GM21526 (cell line): Measurements from ENCODE around the gene C6orf62.
"Not testable (repeated sequence)": the region's sequence is repeated elsewhere in the genome, so short reads cannot be mapped to it uniquely, and the experiment has no call there.

ENCODE experiments used
- ATAC-seq: cut with Tn5 transposase; IDR thresholded peaks from one replicate; pipeline ENCODE4 v1.9.1; 2021; ENCODE audit warnings: moderate library complexity; ENCODE audit not compliant: unreplicated experiment, low FRiP score

The C6orf62 gene

GRCh38 chr6:24719125-24719971 is at the start of gene C6orf62:
Gene C6orf62, minus strand, starts transcription at chr6:24719154. Its CDS starts 486 bp downstream, at chr6:24718668.
- ATAC-seq = no peak

DNA sequence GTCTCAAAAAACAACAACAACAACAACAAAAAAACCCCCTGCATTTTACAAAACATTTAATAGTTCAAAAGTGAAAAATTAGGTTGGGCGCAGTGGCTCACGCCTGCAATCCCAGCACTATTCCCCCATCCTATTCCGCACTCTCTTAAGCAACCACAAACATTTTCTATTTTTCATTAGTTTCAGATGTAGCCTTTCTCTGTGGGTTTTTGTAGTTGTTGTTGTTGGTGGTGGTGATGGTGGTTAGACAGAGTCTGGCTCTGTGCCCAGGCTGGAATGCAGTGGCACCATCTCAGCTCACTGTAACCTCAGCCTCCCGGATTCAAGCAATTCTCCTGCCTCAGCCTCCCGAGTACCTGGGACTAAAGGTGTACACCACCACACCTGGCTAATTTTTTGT is 49.4 kb upstream of the C6orf62 start:
- ATAC-seq = no peak

- ATAC-seq = no peak
Measured at GRCh38 chr6:24766680-24767462, 47.9 kb upstream of the C6orf62 start.

DNA sequence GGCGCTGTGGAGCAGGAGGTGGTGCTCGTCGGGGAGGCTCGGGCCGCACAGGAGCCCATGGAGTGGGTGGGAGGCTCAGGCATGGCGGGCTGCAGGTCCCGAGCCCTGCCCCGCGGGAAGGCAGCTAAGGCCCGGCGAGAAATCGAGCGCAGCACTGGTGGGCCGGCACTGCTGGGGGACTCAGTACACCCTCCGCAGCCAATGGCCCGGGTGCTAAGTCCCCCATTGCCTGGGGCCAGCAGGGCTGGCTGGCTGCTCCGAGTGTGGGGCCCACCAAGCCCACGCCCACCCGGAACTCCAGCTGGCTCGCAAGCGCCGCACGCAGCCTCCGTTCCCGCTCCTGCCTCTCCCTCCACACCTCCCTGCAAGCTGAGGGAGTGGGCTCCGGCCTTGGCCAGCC is 47.0 kb upstream of the C6orf62 start:
- ATAC-seq = not testable (repeated sequence)

- ATAC-seq = not testable (repeated sequence)
Measured at GRCh38 chr6:24764833-24765828, 46.2 kb upstream of the C6orf62 start.

DNA sequence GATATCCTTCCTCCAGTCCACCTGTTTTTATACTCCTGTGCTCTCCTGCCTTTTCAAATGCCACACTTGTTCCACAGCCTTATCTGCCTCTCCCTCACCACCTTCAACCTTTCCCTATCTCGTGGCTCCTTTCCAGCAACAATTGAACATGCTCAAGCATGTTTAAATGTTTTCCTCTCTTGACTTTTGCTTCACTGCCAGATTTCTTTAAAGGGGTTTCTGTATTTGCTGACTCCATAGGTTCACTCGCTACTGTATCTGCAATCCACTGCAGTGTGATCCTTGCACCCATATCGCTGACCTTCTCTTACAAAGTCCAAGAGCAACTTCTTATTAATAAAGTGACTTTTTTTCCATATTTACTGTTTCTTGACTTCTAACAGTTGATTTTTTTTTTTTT is 44.6 kb upstream of the C6orf62 start:
- ATAC-seq = no peak

GRCh38 chr6:24761851-24762250 is 42.9 kb upstream of the C6orf62 start:
- ATAC-seq = no peak

GRCh38 chr6:24761193-24761835 is 42.4 kb upstream of the C6orf62 start:
- ATAC-seq = no peak

GRCh38 chr6:24760210-24760609 is 41.3 kb upstream of the C6orf62 start:
- no peak for ATAC-seq

- no peak for ATAC-seq
Measured at GRCh38 chr6:24759718-24760117, 40.8 kb upstream of the C6orf62 start.

- no peak for ATAC-seq
Measured at GRCh38 chr6:24757611-24758010, 38.7 kb upstream of the C6orf62 start.

- ATAC-seq = no peak
Measured at GRCh38 chr6:24755279-24755678, 36.3 kb upstream of the C6orf62 start.

DNA sequence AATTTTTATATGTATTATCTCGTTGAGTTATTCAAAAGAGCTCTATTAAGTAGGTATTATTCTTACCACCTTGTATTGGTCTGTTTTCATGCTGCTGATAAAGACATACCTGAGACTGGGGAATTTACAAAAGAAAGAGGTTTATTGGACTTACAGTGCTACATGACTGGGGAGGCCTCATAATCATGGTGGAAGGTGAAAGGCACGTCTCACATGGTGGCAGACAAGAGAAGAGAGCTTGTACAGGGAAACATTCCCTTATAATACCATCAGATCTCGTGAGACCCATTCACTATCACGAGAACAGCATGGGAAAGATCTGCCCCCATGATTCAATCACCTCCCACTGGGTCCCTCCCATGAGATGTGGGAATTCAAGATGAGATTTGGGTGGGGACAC is 35.4 kb upstream of the C6orf62 start:
- ATAC-seq = not testable (repeated sequence)

DNA sequence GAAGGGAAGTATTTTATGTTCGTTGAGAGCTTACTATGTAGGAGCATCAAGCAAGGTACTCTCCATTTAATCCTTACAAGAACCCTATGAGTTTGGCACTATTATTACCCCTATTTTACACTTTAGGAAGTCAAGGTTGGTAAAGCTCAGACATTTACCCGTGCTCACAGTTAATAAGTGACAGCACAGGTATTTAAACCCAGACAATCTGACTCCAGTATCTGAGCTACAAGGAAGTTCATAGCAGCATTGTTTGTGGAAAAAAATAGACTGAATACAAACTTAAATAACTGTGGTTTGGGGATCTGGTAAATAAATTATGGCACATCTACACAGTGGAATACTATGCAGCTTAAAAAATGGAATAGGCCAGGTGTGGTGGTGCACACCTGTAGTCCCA is 34.6 kb upstream of the C6orf62 start:
- no peak for ATAC-seq

- ATAC-seq = no peak
Measured at GRCh38 chr6:24752917-24753492, 34.1 kb upstream of the C6orf62 start.

GRCh38 chr6:24752503-24752902 is 33.5 kb upstream of the C6orf62 start:
- no peak for ATAC-seq

DNA sequence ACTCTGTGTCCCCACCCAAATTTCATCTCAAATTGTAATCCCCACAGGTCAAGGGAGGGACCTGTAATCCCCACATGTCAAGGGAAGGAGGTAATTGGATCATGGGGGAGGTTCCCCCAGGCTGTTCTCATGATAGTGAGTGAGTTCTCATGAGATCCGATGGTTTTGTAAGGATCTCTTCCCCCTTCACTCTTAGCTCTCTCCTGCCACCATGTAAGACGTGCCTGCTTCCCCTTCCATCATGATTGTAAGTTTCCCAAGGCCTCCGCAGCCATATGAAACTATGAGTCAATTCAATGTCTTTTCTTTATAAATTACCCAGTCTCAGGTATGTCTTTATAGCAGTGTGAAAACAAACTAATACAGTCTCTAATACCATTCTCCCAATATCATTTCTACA is 31.9 kb upstream of the C6orf62 start:
- not testable (repeated sequence) for ATAC-seq

DNA sequence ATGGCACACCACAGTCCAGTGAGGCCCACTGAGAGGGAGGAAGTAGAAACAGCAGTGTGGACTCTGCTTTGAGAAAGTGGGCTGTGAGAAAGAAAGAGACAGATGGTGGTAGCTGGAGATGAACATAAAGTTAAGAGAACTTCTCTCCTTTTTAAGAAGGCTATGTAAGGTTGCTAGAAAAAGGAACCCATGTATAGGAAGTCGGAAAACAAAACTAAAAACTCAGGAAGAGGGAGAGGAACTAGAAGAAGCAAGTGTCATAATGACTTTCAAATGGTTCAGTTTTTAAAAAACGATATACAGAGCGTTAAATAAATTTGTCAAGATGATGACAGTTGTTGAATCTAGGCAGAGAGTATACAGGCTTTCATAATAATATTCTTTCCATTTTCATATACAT is 30.3 kb upstream of the C6orf62 start:
- no peak for ATAC-seq

GRCh38 chr6:24744911-24745310 is 26.0 kb upstream of the C6orf62 start:
- ATAC-seq = no peak

- peak; percentile 62 for ATAC-seq
Measured at GRCh38 chr6:24743944-24744335, 25.0 kb upstream of the C6orf62 start.
